Omental fat pad (tissue), 4 donors: Measurements from ENCODE around the gene MRPS5. TPM values are rescaled to one million over a fixed set of nuclear protein-coding genes. Genes with fewer than 3 reads are reported as not detected.

Source experiments
- ATAC-seq: fragments of 150-250 bp; one replicate; pipeline ENCODE4 v1.9.1; 2016; ENCODE audit warnings: mild to moderate bottlenecking, moderate library complexity; ENCODE audit not compliant: low FRiP score
- DNase-seq: peaks from one replicate; pipeline ENCODE4 v3.0.0-alpha.2; 2019; ENCODE audit warnings: low spot score
- CTCF ChIP-seq, 3 donors: fragments of 450-650 bp; IDR thresholded peaks; one replicate each; pipeline ENCODE4 v1.5.1; 2016 to 2017; ENCODE audit warnings: antibody characterized with exemption in 3 of 3, mild to moderate bottlenecking in 3 of 3, moderate library complexity in 2 of 3
- total RNA-seq, 4 donors: library from RNA; depleted of rRNA; stranded (reverse); fragments of >200 nt; gene quantifications; one replicate each; pipeline ENCODE4 v1.1.0, GENCODE V29; 2016

Gene MRPS5
- total RNA-seq, 4 donors from 2014 or later: 39.4 to 60.6 (median 47.5) TPM

DNA sequence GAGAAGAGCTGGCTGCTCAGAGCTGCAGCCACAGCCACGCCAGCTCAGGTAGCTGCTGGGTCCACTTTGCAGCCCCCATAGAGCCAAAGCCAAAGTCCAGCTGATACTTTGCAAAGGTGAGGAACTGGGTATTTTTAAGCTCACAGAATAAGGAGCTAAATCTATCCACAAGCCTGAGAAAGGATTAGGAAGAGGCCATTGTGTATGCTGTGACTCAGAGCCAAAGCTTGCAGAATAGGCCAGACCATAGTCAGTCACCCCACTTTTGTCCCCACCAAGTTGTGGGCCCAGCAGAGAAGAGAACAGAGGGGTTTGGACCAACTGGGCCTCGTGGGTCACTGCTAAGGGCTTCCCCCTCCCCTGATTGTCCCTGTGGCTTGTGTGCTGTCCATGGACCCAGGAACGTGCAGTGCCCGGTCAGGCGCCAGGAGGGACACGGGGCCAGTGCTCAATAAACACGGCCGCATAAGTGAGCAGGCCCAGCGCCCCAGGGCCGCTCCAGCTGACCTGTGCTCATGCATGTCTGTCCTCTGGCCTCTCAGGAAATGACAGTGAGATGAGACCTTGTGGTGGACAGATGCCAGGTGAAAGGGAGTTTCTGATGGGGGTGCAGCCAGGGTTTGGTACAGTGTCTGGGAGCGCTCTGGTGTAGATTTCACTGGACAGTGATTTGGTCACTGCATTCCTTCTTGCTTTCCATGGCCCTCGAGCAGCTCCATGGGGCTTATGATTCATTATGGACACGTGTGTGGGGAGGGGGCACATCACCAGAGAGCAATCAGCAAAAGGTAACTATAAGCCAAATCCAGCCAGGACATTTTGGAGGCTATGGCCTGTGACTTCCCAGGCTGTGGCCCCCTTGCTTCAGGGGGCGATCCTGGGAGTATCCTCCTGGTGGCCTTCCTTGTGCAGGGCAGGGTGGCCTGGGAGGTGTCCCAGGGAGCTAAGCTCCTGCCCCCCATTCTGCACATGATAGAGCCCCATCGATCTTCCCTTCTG is 64.8 kb downstream of the MRPS5 start:
- DNase-seq (no peak), ATAC-seq (no peak)
- TF ChIP-seq CTCF (IDR thresholded peaks at IDR 0.05): no peak

DNA sequence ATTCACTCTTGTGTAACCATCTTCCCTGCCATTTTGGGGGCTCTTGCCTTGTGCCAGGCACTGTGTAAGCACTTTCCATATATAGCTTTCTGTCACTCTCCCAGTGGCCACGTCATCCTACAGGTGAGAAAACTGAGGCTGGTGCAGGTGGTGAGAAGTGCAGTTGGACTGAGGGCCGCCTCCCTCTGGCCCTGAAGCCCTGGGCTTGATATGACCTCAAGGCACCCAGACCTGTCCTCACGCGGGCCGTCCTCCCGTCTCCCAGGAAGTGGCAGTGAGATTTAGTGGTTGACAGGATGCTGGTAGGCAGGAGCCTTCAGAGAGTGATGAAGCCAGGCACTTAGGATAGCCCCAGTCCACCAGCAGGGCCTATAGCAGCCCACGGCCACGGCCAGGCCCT is 65.6 kb downstream of the MRPS5 start:
- ATAC-seq (no peak), DNase-seq (no peak)
- no peak for TF ChIP-seq CTCF (IDR thresholded peaks at IDR 0.05)

GRCh38 chr2:95055262-95055661 is 66.3 kb downstream of the MRPS5 start:
- TF ChIP-seq CTCF (IDR thresholded peaks at IDR 0.05): no peak
- no peak for ATAC-seq
- no peak for DNase-seq

- no peak for TF ChIP-seq CTCF (IDR thresholded peaks at IDR 0.05)
- DNase-seq: no peak
- ATAC-seq: no peak
Measured at GRCh38 chr2:95054016-95054415, 67.6 kb downstream of the MRPS5 start.

- ATAC-seq (no peak), DNase-seq (no peak)
- TF ChIP-seq CTCF (IDR thresholded peaks at IDR 0.05): no peak
Measured at GRCh38 chr2:95053543-95053942, 68.1 kb downstream of the MRPS5 start.

- no peak for DNase-seq
- no peak for TF ChIP-seq CTCF (IDR thresholded peaks at IDR 0.05)
- ATAC-seq: no peak
Measured at GRCh38 chr2:95052804-95053479, 68.7 kb downstream of the MRPS5 start.
